ENCODE data around the gene NFATC1. TPM values are rescaled to one million over a fixed set of nuclear protein-coding genes. Genes with fewer than 3 reads are reported as not detected.

The NFATC1 gene
- polyA plus RNA-seq, 1 of the 3 experiments (the other 2 are of a cell fraction) = 0.02 TPM

DNA sequence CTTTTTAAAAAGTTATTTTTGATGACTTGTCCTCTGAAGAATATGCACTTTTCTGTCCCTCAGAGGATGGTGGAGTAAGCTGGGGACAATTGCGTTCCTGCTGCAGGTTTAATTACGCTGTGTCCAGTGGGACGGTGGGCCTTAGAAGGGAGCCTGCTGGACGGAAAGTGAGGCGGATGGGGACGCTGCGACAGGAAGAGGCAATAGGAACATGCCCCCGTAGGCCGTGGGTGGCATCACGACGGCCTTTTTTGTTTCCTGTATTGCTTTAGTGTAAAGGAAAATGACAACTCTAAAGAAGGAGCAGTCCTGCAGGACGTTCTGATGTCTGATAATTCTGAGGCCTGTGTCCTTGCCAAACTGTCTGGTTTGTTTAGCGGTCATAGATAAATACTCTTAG is 121.6 kb downstream of the NFATC1 start:
- Histone ChIP-seq H3K9ac (no peak overlapping the region), H3K9me2 (no peaks in the 10 kb centered on the region), H3K79me2 (ENCODE audit: insufficient read depth) (no peaks in the 10 kb centered on the region), H2AFZ (ENCODE audit: low read depth) (no peak overlapping the region), H4K20me1 (ENCODE audit: insufficient read depth) (no peaks in the 10 kb centered on the region), H3K4me3 (ENCODE audit: low read depth in 2 of 2, low read length in 1 of 2) (no peak overlapping the region), H3K4me1 (ENCODE audit: control insufficient read depth in 1 of 2, insufficient read depth in 2 of 2, low read depth in 1 of 2, low read length in 1 of 2) (no peaks in the 10 kb centered on the region), H3K27me3 (ENCODE audit: insufficient read depth) (peaks cover 77% of the 10 kb centered on the region), H3K4me2 (no peak overlapping the region), H3K27ac (ENCODE audit: low read depth in 2 of 2, low read length in 1 of 2) (no peak overlapping the region), H3F3A (replicated peaks; ENCODE audit: insufficient read depth) (no peaks in the 10 kb centered on the region), H3K36me3 (replicated peaks in 1 of 2; ENCODE audit: control insufficient read depth in 1 of 2, insufficient read depth in 2 of 2, low read length in 1 of 2) (no peaks in the 10 kb centered on the region), H3K9me3 (no peaks in the 10 kb centered on the region)
- POLR2A ChIA-PET = no interaction called here
- WGBS (ENCODE audit: low lambda C conversion rate) = 15% methylated on average over 13 of the region's 13 CpGs
- TF ChIP-seq EZH2phosphoT487 (IDR thresholded peaks at IDR 0.05; ENCODE audit: borderline replicate concordance, low read depth) (no peak), GATA2 (CRISPR knock-in tag; IDR thresholded peaks at IDR 0.05) (no peak), NFIC (IDR thresholded peaks at IDR 0.05; ENCODE audit: borderline replicate concordance) (no peak), POLR2AphosphoS5 (IDR thresholded peaks at IDR 0.05; ENCODE audit: low read depth, low read length) (no peak)
- TF ChIP-seq, protein P1, sequence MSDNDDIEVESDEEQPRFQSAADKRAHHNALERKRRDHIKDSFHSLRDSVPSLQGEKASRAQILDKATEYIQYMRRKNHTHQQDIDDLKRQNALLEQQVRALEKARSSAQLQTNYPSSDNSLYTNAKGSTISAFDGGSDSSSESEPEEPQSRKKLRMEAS (IDR thresholded peaks at IDR 0.05; ENCODE audit: low read depth) = no peak
- TF ChIP-seq, protein P2, sequence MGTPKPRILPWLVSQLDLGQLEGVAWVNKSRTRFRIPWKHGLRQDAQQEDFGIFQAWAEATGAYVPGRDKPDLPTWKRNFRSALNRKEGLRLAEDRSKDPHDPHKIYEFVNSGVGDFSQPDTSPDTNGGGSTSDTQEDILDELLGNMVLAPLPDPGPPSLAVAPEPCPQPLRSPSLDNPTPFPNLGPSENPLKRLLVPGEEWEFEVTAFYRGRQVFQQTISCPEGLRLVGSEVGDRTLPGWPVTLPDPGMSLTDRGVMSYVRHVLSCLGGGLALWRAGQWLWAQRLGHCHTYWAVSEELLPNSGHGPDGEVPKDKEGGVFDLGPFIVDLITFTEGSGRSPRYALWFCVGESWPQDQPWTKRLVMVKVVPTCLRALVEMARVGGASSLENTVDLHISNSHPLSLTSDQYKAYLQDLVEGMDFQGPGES (IDR thresholded peaks at IDR 0.05; ENCODE audit: low read depth, low read length) = no peak
- TF ChIP-seq, protein P3, sequence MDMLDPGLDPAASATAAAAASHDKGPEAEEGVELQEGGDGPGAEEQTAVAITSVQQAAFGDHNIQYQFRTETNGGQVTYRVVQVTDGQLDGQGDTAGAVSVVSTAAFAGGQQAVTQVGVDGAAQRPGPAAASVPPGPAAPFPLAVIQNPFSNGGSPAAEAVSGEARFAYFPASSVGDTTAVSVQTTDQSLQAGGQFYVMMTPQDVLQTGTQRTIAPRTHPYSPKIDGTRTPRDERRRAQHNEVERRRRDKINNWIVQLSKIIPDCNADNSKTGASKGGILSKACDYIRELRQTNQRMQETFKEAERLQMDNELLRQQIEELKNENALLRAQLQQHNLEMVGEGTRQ (IDR thresholded peaks at IDR 0.05; ENCODE audit: borderline replicate concordance, low read depth, low read length) = no peak
- no peak for DNase-seq
- CTCF ChIA-PET = no interaction called here

DNA sequence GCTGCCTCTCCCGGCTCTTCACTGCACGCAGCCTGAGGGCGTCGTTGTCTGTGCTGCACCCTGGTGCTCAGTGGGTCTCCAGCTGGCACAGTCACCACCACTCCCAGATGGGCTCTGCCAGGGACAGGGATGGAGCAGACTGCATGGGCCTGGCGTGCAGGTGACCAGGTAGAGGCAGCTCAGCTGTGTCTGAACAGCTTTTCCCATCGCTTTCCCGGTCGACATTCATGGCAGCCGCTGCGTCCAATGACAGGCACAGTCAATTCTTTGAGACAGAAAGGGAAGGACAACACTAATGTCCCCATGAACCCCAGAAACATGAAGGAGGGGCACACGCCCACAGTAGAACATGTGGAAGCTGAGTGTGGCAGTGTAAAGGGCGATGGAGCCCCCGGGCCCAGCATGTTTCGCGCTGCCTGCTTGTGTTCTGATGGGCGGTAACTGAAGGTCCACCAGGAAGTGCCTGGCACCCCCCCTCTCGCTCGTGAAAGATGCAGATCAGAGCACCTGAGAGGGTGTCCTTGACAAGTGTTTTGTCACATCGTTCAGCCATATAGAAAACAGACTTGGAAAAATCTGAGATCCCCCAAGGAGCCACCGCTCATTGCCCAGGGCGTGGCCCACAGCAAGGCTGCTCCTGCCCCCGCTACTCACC is 122.4 kb downstream of the NFATC1 start:
- no peak overlapping the region for H3K27ac ChIP-seq (ENCODE audit: low read depth in 2 of 2, low read length in 1 of 2)
- no peaks in the 10 kb centered on the region for H3K9me2 ChIP-seq
- WGBS (ENCODE audit: low lambda C conversion rate) = 55% methylated on average over 20 of the region's 22 CpGs
- H3K9ac ChIP-seq = no peak overlapping the region
- H3K4me2 ChIP-seq = no peak overlapping the region
- H3K4me3 ChIP-seq (ENCODE audit: low read depth in 2 of 2, low read length in 1 of 2) = no peak overlapping the region
- ChIA-PET CTCF (no interaction called here), POLR2A (no interaction called here)
- no peaks in the 10 kb centered on the region for H3F3A ChIP-seq (replicated peaks; ENCODE audit: insufficient read depth)
- H2AFZ ChIP-seq (ENCODE audit: low read depth) = no peak overlapping the region
- H3K4me1 ChIP-seq (ENCODE audit: control insufficient read depth in 1 of 2, insufficient read depth in 2 of 2, low read depth in 1 of 2, low read length in 1 of 2) = no peaks in the 10 kb centered on the region
- H4K20me1 ChIP-seq (ENCODE audit: insufficient read depth) = no peaks in the 10 kb centered on the region
- H3K27me3 ChIP-seq (ENCODE audit: insufficient read depth) = peaks cover 77% of the 10 kb centered on the region
- H3K9me3 ChIP-seq = no peaks in the 10 kb centered on the region
- H3K79me2 ChIP-seq (ENCODE audit: insufficient read depth) = no peaks in the 10 kb centered on the region
- DNase-seq = no peak
- no peaks in the 10 kb centered on the region for H3K36me3 ChIP-seq (replicated peaks in 1 of 2; ENCODE audit: control insufficient read depth in 1 of 2, insufficient read depth in 2 of 2, low read length in 1 of 2)
- no peak for TF ChIP-seq FOXJ3 (CRISPR knock-in tag; IDR thresholded peaks at IDR 0.05)
- TF ChIP-seq NFIC (IDR thresholded peaks at IDR 0.05; ENCODE audit: borderline replicate concordance) = no peak
- no peak for TF ChIP-seq GATA2 (CRISPR knock-in tag; IDR thresholded peaks at IDR 0.05)
- no peak for TF ChIP-seq TCF12 (IDR thresholded peaks at IDR 0.05)
- no peak for TF ChIP-seq TAF1 (IDR thresholded peaks at IDR 0.05; ENCODE audit: borderline replicate concordance, low read depth, low read length)
- TF ChIP-seq, protein P4, sequence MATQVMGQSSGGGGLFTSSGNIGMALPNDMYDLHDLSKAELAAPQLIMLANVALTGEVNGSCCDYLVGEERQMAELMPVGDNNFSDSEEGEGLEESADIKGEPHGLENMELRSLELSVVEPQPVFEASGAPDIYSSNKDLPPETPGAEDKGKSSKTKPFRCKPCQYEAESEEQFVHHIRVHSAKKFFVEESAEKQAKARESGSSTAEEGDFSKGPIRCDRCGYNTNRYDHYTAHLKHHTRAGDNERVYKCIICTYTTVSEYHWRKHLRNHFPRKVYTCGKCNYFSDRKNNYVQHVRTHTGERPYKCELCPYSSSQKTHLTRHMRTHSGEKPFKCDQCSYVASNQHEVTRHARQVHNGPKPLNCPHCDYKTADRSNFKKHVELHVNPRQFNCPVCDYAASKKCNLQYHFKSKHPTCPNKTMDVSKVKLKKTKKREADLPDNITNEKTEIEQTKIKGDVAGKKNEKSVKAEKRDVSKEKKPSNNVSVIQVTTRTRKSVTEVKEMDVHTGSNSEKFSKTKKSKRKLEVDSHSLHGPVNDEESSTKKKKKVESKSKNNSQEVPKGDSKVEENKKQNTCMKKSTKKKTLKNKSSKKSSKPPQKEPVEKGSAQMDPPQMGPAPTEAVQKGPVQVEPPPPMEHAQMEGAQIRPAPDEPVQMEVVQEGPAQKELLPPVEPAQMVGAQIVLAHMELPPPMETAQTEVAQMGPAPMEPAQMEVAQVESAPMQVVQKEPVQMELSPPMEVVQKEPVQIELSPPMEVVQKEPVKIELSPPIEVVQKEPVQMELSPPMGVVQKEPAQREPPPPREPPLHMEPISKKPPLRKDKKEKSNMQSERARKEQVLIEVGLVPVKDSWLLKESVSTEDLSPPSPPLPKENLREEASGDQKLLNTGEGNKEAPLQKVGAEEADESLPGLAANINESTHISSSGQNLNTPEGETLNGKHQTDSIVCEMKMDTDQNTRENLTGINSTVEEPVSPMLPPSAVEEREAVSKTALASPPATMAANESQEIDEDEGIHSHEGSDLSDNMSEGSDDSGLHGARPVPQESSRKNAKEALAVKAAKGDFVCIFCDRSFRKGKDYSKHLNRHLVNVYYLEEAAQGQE (IDR thresholded peaks at IDR 0.05; ENCODE audit: low read depth, low read length) = no peak
- TF ChIP-seq TEAD4 (IDR thresholded peaks at IDR 0.05; ENCODE audit: borderline replicate concordance, insufficient read depth) = no peak
- no peak for TF ChIP-seq MEF2A (IDR thresholded peaks at IDR 0.05; ENCODE audit: borderline replicate concordance, low read depth)
- TF ChIP-seq, protein P5, sequence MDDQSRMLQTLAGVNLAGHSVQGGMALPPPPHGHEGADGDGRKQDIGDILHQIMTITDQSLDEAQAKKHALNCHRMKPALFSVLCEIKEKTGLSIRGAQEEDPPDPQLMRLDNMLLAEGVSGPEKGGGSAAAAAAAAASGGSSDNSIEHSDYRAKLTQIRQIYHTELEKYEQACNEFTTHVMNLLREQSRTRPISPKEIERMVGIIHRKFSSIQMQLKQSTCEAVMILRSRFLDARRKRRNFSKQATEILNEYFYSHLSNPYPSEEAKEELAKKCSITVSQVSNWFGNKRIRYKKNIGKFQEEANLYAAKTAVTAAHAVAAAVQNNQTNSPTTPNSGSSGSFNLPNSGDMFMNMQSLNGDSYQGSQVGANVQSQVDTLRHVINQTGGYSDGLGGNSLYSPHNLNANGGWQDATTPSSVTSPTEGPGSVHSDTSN (IDR thresholded peaks at IDR 0.05) = no peak
- TF ChIP-seq, protein P6, sequence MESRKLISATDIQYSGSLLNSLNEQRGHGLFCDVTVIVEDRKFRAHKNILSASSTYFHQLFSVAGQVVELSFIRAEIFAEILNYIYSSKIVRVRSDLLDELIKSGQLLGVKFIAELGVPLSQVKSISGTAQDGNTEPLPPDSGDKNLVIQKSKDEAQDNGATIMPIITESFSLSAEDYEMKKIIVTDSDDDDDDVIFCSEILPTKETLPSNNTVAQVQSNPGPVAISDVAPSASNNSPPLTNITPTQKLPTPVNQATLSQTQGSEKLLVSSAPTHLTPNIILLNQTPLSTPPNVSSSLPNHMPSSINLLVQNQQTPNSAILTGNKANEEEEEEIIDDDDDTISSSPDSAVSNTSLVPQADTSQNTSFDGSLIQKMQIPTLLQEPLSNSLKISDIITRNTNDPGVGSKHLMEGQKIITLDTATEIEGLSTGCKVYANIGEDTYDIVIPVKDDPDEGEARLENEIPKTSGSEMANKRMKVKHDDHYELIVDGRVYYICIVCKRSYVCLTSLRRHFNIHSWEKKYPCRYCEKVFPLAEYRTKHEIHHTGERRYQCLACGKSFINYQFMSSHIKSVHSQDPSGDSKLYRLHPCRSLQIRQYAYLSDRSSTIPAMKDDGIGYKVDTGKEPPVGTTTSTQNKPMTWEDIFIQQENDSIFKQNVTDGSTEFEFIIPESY (IDR thresholded peaks at IDR 0.05; ENCODE audit: borderline replicate concordance, low read depth) = no peak
- TF ChIP-seq MXI1 (IDR thresholded peaks at IDR 0.05; ENCODE audit: low read depth, low read length) = no peak
- TF ChIP-seq, protein P1 (IDR thresholded peaks at IDR 0.05; ENCODE audit: low read depth) = no peak
- TF ChIP-seq SMC3 (IDR thresholded peaks at IDR 0.05; ENCODE audit: low read depth, low read length) = no peak
